HG03575 (cell line): ENCODE results near the gene HLA-DMB.
A peak's percentile ranks its signal among the peaks of the same experiment; 100 is the strongest.

Source experiments
- ATAC-seq: cut with Tn5 transposase; IDR thresholded peaks from one replicate; pipeline ENCODE4 v1.9.1; 2021; ENCODE audit not compliant: unreplicated experiment, insufficient number of reproducible peaks, low FRiP score; ENCODE audit errors: extremely low read depth

The HLA-DMB gene

GRCh38 chr6:32972353-32973143 lies 31.7 kb upstream of the HLA-DMB start:
- no peak for ATAC-seq

- ATAC-seq: peak; percentile 28
Measured at GRCh38 chr6:32971581-32972352, 30.9 kb upstream of the HLA-DMB start.

- no peak for ATAC-seq
Measured at GRCh38 chr6:32971242-32971580, 30.4 kb upstream of the HLA-DMB start.

- no peak for ATAC-seq
Measured at GRCh38 chr6:32970413-32971241, 29.8 kb upstream of the HLA-DMB start.

- no peak for ATAC-seq
Measured at GRCh38 chr6:32969685-32970412, 29.0 kb upstream of the HLA-DMB start.

GRCh38 chr6:32968867-32969684 lies 28.2 kb upstream of the HLA-DMB start:
- no peak for ATAC-seq

- ATAC-seq: no peak
Measured at GRCh38 chr6:32968093-32968866, 27.5 kb upstream of the HLA-DMB start, which contains the start of gene BRD2. Gene BRD2, plus strand, starts transcription at chr6:32968594. Its CDS starts 4,305 bp downstream, at chr6:32972899.

GRCh38 chr6:32967151-32968091 lies 26.6 kb upstream of the HLA-DMB start:
- ATAC-seq: no peak

GRCh38 chr6:32964776-32965175 lies 23.9 kb upstream of the HLA-DMB start:
- no peak for ATAC-seq

GRCh38 chr6:32963866-32964265 lies 23.0 kb upstream of the HLA-DMB start:
- ATAC-seq: no peak

- ATAC-seq: no peak
Measured at GRCh38 chr6:32962213-32962826, 21.5 kb upstream of the HLA-DMB start.

GRCh38 chr6:32960563-32960962 lies 19.7 kb upstream of the HLA-DMB start:
- ATAC-seq: no peak

GRCh38 chr6:32956176-32956575 lies 15.3 kb upstream of the HLA-DMB start:
- ATAC-seq: no peak

- ATAC-seq: no peak
Measured at GRCh38 chr6:32954986-32955802, 14.4 kb upstream of the HLA-DMB start.

- ATAC-seq: no peak
Measured at GRCh38 chr6:32954267-32954666, 13.4 kb upstream of the HLA-DMB start.
